GM21786 (cell line): ENCODE results near the gene ATM.
"Not testable (repeated sequence)": the region's sequence is repeated elsewhere in the genome, so short reads cannot be mapped to it uniquely, and the experiment has no call there.

Experiments used
- ATAC-seq: cut with Tn5 transposase; IDR thresholded peaks from one replicate; pipeline ENCODE4 v1.9.1; 2021; ENCODE audit not compliant: unreplicated experiment

Gene ATM

DNA sequence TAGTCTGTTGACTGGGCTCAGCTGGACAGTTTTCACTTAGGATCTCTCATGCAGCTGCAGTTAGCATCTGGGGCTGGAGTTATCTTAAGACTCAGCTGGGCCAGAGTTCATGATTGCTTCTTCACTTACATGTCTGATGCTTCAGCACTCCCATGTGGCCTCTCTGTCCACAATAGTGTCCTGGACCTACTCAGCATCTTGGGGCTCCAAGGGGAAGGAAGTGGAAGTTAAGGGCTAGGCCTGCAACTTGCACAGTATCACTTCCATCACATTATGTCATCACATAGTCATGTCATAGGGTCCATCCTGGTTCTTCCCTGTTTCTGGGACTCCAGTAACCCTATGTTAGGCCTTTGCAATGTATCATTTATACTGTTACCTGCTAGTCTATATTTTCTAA is 128.6 kb downstream of the ATM start:
- no peak for ATAC-seq

DNA sequence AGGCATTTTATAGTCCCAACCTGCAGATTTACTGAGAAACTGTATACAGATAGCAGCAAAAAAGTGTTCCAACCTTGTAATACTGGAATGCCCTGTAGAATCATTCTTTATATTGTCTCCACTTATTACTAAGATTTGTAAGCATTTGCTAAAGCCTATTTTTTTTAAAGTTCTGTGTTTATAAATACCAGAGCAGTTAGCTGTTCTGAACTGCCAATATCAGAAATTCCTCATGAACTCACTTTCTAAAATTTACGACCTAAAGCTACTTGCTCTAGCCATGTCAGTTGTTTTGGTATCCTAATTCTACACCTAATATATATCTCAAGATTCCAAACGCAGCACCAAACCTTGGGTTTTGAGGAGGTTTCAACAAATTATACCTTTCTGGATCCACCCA is 141.3 kb downstream of the ATM start:
- no peak for ATAC-seq

DNA sequence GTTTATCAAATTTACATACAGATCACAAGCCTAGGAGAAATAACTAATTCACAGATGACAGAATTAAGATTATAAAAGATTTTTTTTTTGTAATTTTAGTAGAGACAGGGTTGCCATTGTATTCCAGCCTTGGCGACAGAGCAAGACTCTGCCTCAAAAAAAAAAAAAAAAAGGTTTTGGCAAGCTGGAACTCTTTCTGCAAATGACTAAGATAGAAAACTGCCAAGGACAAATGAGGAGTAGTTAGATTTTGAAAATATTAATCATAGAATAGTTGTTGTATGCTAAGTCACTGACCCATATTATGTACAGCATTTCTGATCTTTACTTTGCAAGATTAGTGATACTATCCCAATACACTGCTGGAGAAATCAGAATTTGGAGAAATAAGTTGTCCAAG is 145.3 kb downstream of the ATM start:
- ATAC-seq = no peak

DNA sequence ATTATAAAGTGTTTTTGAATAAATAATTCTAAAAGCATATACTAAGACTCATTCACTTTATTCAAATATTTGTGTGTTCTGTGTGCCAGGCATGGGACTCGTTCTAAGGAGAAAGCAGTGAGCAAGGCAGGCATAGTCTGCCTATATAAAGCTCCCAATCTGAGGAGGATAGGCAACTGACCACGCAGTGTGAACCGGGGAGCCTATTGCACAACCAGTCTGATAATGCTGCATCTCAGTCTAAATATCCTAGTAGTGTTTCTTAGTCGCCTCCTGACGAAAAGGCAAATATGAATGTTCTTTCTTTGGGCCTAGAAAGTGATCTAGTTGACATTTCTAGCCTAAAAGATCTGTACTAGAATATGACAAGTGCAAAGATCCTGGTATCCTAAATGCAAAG is 146.2 kb downstream of the ATM start:
- ATAC-seq = no peak

DNA sequence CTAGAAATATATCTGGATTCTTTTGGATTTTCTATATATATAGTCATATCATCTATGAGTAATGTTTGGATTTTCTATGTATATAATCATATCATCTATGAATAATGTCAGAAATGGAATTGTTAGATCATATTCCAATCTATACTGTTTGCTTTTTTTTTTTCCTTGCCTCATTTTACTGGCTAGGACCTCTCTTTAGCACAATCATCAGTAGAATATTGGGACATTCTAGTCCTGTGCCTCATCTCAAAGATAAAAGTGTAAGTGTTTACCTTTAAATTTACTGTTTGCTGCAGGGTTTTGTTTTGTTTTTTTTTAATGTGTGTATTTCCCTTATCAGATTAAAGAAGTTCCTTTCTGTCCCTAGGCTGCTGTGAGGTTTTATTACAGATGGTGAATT is 147.4 kb downstream of the ATM start:
- no peak for ATAC-seq

DNA sequence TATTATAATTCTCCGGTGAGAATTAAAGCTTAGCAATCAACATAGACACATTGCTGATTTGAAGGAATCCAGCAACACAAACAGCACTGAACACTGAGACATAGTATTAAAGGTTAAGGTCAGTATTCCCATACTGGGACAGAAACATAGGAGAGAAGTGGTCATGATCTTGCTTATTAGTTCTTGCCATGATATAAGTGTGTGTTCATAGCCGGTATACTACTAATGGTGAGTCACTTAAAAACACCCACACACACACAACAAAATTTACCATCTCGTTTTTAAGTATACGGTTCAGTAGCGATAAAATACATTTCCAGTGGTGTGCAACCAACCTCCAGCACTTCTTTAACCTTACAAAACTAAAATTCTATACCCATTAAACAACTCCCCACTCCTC is 148.1 kb downstream of the ATM start:
- no peak for ATAC-seq

DNA sequence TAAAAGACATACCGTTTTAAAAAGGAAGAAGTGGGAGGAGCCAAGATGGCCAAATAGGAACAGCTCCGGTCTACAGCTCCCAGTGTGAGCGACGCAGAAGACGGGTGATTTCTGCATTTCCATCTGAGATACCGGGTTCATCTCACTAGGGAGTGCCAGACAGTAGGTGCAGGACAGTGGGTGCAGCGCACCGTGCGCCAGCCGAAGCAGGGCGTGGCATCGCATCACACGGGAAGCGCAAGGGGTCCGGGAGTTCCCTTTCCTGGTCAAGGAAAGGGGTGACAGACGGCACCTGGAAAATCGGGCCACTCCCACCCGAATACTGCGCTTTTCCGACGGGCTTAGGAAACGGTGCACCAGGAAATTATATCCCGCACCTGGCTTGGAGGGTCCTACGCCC is 150.6 kb downstream of the ATM start:
- ATAC-seq = not testable (repeated sequence)

DNA sequence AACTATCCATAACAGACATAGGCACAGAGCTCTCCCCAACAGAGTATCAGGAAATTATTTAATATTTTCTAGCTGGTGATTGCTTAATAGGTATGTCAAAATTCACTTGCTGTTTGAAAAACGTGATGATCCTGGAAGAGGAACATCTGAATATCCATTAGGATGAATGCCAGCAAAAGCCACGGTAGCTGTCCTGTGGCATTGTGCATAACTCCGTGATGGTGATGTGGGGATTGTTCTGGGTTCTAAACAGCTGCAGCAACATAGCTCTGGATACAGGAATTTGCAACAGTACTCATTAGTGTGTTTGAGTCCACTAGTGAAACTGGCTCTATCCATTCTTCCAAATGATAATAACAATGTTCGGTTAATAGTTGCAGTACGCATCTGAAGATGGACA is 165.7 kb downstream of the ATM start:
- ATAC-seq = no peak

DNA sequence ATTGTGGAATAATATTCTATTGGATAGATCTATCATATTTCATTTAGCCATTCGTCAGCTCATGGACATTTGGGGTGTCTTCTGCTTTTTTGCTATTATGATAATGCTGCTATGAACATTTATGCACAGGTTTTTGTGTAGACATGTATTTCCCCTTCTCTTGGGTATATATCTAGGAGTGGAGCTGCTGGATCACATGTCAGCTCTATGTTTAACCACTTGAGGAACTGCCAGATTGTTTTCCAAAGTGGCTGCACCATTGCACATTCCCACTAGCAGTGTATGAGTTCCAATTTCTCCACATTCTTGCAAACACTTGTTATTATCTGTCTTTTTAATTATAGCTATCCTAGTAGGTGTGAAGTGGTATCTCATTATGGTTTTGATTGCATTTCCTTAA is 169.5 kb downstream of the ATM start:
- no peak for ATAC-seq

DNA sequence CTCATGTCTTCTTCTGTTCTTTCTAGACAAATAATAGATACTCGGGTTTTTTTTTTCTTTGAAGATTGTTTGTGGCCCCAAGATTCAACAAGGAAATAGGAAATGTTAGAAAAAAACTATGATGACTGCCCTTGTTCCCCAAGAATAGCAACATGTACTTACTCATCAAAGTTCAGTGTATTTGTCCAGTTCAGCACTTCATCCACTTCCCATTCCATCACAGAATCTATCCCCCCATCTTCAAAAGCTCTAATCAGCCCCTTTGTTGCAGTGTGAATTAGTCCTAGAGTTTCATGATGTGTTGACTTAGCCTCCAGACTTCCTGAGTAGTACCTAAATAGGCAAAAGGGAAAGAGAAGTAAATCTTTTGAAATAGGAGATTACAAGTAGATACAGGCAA is 170.2 kb downstream of the ATM start:
- no peak for ATAC-seq

DNA sequence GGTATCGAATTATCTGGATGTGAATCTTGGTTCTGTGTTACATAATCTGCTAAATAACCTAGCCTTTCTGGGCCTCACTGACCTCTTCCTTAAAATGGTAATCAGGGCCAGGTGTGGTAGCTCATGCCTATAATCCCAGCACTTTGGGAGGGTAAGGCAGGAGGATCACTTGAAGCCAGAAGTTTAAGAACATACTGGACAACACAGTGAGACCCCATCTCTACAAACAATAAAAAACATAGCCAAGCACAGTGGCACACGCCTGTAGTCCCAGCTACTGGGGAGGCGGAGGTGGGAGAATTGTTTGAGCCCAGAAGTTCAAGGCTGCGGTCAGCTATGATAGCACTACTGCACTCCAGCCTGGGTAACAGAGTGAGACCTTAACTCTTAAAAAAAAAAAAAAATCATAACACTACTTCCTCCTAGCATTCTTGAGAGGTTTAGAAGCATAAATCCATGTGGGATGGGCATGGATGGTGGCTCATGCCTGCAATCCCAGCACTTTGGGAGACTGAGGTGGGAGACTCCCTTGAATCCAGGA is 171.9 kb downstream of the ATM start:
- ATAC-seq = no peak

DNA sequence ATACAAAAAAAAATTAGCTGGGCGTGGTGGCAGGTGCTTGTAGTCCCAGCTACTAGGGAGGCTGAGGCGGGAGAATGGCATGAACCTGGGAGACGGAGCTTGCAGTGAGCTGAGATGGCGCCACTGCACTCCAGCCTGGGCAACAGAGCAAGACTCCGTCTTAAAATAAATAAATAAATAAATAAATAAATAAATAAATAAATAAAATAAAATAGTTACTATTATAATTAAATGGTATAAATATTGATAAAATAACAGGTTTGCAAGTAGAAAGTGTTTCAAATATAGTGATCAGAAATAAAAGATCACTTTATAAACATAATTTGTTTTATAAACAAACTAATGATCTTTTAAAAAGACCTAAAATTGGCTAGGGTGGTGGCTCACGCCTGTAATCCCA is 173.8 kb downstream of the ATM start:
- ATAC-seq = not testable (repeated sequence)

DNA sequence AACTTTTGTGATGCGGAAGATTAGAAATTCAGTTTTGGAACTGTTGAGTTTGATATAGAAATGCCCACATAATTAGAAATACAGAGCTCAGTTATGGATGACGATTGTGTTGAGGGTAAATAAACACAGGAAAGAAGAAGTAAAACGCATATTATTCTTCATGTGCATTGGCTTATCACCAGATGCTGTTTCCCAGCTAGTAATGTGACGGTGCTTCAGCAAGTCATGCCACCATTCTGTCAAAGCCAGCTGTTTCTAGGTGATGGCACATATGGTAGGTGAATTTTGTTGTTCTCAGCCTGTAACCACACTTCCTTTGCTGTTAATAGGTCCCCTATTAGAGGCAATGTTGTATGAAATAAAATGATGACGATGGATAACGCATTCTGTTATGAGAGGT is 175.6 kb downstream of the ATM start:
- ATAC-seq = no peak

DNA sequence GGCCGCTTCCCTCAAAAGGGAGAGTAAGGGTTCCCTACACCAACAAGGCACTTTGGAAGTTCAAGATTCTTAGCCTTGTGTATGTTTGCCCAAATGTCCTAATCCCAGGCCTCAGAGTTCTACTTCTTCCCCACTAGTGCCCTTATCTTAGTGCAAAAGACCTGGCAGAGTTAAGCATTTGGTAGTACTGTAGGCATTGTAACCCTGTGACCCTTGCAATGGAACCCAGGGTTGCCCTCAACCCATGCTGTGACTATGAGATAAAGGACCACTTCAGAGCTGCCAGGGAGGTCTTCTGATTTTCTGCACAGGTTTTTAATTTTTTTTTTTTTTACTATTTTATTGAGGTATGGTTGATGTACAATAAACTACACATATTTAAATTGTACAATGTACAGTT is 179.4 kb downstream of the ATM start:
- ATAC-seq = no peak

DNA sequence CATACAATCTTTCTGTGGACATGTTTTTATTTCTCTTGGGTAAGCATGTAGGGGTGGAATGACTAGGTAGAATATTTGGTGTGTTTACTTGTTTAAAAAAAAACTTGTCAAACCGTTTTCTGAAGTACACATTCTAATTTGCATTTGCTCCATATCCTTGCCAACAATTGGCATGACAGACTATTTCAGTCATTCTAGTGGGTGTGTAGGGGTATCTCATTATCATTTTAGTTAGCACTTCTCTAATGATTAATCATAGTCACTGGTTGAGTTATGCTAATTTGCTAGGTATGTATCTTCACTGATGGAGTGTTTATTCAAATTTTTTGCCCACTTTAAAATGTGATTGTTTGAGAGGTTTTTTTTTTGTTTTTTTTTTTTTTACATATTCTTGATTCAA is 180.2 kb downstream of the ATM start:
- no peak for ATAC-seq

DNA sequence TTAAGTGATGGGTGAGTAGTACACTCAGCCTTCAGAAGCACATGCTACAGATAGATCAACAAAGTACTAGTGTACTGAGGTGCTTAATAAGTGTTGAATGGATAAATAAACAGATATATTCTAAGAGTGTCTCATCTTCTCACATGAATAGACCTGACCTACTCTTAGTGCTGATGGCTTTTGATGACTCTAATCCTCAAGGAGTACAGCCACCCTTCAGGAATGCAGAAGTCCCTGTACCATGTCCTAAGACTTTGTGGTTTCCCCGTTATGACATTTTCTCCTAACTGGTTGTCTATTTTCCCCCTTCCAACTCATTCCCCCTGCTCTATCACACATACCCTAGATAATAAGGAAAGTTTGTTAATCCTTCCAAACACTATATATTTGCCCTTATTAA is 182.8 kb downstream of the ATM start:
- no peak for ATAC-seq

DNA sequence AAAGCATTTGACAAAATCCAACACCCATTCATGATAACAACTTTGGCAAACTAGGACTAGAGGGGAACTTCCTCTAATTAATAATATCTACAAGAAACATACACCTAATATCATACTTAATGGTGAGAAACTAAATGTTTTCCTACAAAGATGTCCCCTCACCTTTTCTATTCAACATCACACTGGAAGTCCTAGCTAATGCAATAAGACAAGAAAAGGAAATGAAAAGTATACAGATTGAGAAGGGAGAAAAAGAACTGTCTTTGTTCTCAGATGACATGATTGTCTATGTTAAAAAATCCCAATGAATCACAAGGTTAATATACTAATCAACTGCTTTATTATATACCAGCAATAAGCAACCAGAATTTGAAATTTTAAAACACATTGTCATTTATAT is 192.1 kb downstream of the ATM start:
- no peak for ATAC-seq

DNA sequence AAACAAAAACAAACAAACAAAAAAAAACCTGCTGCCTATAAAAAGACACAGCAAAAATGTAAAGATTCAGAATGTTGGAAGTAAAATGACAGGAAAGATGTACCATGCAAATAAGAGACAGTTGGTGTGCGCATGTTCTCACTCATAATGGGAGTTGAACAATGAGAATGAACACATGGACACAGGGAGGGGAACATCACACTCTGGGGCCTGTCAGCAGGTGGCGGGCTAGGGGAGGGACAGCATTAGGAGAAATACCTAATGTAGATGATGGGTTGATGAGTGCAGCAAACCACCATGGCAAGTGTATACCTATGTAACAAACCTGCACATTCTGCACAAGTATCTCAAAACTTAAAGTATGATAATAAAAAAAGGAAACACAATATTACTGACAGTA is 194.7 kb downstream of the ATM start:
- not testable (repeated sequence) for ATAC-seq
